Anterior cingulate cortex (tissue), 58 donors: ENCODE measurements around the gene ZNF284.
A peak's percentile ranks its signal among the peaks of the same experiment; 100 is the strongest.
"Not testable (repeated sequence)": the region's sequence is repeated elsewhere in the genome, so short reads cannot be mapped to it uniquely, and the experiment has no call there.

Experiments
- DNase-seq, 58 donors: peaks; one replicate each; lab custom pipeline; 2025; lab: John Stamatoyannopoulos, UW

Gene ZNF284

DNA sequence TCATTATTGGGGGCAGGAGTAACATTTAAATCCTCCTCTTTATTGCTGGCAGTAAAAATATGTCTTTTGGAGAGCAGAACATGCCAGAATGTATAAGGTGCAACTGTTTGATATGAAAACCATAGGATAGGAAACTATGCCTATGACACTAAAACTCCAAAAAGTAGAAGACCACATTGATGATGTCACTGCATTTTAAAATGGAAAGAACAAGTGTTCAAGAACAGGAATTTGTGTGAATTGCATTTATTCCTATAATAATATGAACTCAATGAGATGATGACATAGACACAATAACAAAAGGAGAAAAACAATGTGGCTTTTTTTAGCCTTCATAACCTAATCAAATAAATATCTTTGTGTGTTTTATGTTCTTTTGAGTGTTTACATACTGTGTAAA, 37.5 kb downstream of the ZNF284 start:
- DNase-seq, result no peak

DNA sequence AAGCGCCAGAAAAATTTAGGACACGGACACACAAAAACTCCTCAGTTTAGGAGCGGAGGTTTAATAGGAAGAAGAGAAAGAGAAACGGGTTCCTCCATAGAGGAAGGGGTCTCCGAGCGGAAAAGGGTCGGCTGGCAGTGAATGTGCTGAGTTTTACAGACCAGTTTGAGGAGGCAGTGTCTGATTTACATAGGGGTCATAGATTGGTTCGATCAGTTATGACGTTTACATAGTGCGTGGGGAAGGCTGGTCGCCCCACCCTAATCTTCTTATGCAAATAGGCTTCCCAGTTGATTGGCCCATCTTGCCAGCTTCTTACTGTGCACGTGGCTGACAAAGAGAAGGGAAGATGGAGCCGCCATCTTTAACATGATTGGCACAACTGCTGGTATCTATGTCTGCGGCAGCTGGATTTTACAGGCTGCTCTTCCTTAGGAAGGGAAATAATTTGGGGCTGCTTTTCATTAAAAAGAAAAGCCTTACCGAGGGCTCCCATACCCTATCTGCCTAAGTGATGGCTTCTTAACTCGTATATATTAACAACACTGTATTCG, 40.0 kb downstream of the ZNF284 start:
- DNase-seq, result peak in 8 of 58 donors; percentile 3 to 24 (median 7)

DNA sequence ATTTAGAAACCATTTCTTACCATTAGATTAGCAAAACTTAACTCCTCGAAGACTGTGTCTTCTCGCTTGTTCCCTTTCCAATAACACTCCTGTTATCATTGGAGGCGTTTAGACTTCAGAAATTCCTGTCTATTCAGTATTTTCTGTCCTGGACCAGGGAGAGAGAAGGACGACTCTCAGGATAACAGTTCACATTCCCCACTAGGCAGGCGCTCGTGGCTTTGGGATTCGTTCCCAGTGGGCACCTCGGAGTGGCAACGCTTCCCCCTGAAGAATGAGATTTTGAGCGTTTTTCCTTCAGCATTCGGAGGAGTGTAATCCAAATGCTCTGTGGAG, 40.8 kb downstream of the ZNF284 start:
- no peak for DNase-seq

DNA sequence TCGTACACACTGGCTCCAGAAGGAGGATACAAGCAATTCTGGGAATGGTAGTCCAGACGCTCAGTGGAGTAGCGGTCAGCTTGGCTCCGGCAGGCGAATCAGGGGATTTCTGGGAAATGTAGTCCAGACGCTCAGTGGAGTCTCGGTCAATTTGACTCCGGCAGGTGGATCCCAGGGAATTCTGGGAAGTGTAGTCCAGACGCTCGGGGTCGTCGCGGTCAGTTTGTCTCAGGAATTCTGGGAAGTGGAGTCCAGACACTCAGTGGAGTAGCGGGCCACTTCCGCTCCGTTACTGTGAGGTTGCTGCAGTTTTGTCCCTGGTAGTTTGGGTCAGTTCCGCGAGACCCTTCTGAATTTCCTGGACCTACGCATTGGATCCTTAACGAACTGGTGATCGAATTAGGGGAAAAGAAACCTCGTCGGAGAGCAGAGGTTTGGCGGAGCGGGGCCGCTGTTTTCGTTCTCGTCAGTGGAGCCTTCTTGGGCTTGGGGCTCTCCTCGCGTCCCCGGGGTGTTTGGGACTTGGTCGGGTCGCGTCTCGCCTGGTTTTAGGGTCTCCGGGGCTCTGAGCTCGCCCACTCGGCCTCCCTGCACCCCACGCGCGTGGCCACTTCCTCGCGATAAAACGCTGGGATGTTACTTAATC, 41.3 kb downstream of the ZNF284 start, which contains the start of gene ZNF225:
TSS of gene ZNF225 (plus strand) at position 262 of the 646 bp plus-strand sequence. CDS start 2,429 bp downstream, outside the sequence.
- DNase-seq, result peak in 57 of 58 donors; percentile 68 to 100 (median 97)

DNA sequence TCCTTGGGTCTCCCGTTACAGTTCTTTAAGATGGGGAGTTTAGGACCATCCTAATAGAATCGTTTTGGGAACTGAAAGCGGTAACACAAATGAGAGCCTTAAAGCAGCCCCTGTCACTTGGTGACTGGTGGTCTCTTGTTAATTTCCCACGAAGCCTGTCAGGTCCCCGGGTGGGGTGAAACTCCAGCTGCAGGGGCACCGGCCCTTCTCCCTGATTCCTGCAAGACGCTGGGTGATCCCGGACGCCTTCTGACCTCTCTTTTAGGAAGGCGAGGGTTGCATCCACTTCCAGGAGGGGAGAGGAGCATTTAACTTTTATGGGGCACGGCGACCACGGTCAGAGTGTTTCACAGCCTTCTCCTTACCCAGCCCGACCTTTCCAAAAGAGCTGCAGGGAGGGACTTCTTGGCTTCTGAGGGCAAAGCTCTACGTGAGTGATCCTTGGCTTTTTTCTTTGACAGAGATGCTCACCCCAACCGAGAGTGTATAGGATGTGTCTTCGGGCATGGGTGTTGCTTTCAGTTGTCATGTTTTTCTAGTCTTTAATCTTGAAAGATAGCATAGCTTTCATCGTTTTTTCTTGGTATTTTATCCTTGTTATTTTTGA, 41.9 kb downstream of the ZNF284 start:
- peak in 6 of 58 donors; percentile 4 to 42 (median 13) for DNase-seq

DNA sequence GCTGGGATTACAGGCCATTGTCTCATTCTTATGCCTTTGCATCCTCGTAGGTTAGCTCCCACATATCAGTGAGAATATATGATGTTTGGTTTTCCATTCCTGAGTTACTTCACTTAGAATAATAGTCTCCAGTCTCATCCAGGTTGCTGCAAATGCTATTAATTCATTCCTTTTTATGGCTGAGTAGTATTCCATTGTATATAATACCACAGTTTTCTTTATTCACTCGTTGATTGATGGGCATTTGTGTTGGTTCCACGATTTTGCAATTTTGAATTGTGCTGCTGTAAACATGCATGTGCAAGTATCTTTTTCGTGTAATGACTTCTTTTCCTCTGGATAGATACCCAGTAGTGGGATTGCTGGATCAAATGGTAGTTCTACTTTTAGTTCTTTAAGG, 49.2 kb downstream of the ZNF284 start:
- DNase-seq, result not testable (repeated sequence)

DNA sequence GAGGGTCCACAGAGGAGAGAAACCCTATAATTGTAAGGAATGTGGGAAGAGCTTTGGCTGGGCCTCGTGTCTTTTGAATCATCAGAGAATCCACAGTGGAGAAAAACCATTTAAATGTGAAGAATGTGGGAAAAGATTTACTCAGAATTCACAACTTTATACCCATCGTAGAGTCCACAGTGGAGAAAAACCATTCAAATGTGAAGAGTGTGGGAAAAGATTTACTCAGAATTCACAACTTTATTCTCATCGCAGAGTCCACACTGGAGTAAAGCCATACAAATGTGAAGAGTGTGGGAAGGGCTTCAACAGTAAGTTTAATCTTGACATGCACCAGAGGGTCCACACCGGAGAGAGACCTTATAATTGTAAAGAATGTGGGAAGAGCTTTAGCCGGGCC, 60.0 kb downstream of the ZNF284 start:
- no peak for DNase-seq
